ENCODE results near the gene KRT17. TPM values are rescaled to one million over a fixed set of nuclear protein-coding genes. Genes with fewer than 3 reads are reported as not detected.

The KRT17 gene
- not detected in 2 replicates for total RNA-seq (2014; rRNA removed; shearing (Covaris generic); ENCODE audit: low replicate concordance)

GRCh38 chr17:41624208-41625101, at the start of gene KRT17:
TSS of gene KRT17 (minus strand) at chr17:41624575. CDS start at chr17:41624509, 66 bp downstream.
- H3K9me3 ChIP-seq, result no peaks in the 10 kb centered on the region
- H3K27me3 ChIP-seq, result no peaks in the 10 kb centered on the region
- no peak within 1 kb of the TSS for H3K4me3 ChIP-seq
- DNase-seq, result no peak
- no peaks in the 10 kb centered on the region for H3K36me3 ChIP-seq

- H3K27me3 ChIP-seq, result no peaks in the 10 kb centered on the region
- no peaks in the 10 kb centered on the region for H3K9me3 ChIP-seq
- no peak for DNase-seq
- H3K36me3 ChIP-seq, result no peaks in the 10 kb centered on the region
- H3K4me3 ChIP-seq, result no peak overlapping the region
These were observed 47.8 kb upstream of the KRT17 start for GRCh38 chr17:41672153-41672552.

- Histone ChIP-seq H3K4me3 (no peak overlapping the region), H3K27me3 (no peaks in the 10 kb centered on the region), H3K9me3 (no peaks in the 10 kb centered on the region), H3K36me3 (no peaks in the 10 kb centered on the region)
- no peak for DNase-seq
These were observed 43.1 kb upstream of the KRT17 start for GRCh38 chr17:41667280-41668041.

GRCh38 chr17:41666708-41667279, 42.4 kb upstream of the KRT17 start:
- Histone ChIP-seq H3K36me3 (no peaks in the 10 kb centered on the region), H3K4me3 (no peak overlapping the region), H3K27me3 (no peaks in the 10 kb centered on the region), H3K9me3 (no peaks in the 10 kb centered on the region)
- DNase-seq, result peak; percentile 72

- Histone ChIP-seq H3K9me3 (no peaks in the 10 kb centered on the region), H3K27me3 (no peaks in the 10 kb centered on the region), H3K36me3 (no peaks in the 10 kb centered on the region), H3K4me3 (peak overlapping the region; percentile 47)
- no peak for DNase-seq
These were observed 41.9 kb upstream of the KRT17 start for GRCh38 chr17:41666237-41666641.

GRCh38 chr17:41665566-41666236, 41.3 kb upstream of the KRT17 start:
- Histone ChIP-seq H3K9me3 (no peaks in the 10 kb centered on the region), H3K4me3 (peak overlapping the region; percentile 47), H3K27me3 (no peaks in the 10 kb centered on the region), H3K36me3 (no peaks in the 10 kb centered on the region)
- peak; percentile 89 for DNase-seq

GRCh38 chr17:41664587-41665565, 40.5 kb upstream of the KRT17 start:
- H3K9me3 ChIP-seq, result no peaks in the 10 kb centered on the region
- H3K27me3 ChIP-seq, result no peaks in the 10 kb centered on the region
- H3K36me3 ChIP-seq, result no peaks in the 10 kb centered on the region
- no peak for DNase-seq
- H3K4me3 ChIP-seq, result peak overlapping the region; percentile 47

GRCh38 chr17:41664172-41664457, 39.7 kb upstream of the KRT17 start:
- H3K27me3 ChIP-seq, result no peaks in the 10 kb centered on the region

GRCh38 chr17:41663451-41664171, 39.2 kb upstream of the KRT17 start:
- no peaks in the 10 kb centered on the region for H3K9me3 ChIP-seq
- DNase-seq, result no peak
- H3K36me3 ChIP-seq, result no peaks in the 10 kb centered on the region
- no peaks in the 10 kb centered on the region for H3K27me3 ChIP-seq
- no peak overlapping the region for H3K4me3 ChIP-seq

More at GRCh38 chr17:41664172-41664457, 39.7 kb upstream of the KRT17 start:
- no peaks in the 10 kb centered on the region for H3K36me3 ChIP-seq
- no peak overlapping the region for H3K4me3 ChIP-seq
- no peaks in the 10 kb centered on the region for H3K9me3 ChIP-seq
- no peak for DNase-seq

- H3K4me3 ChIP-seq, result no peak overlapping the region
- H3K36me3 ChIP-seq, result no peaks in the 10 kb centered on the region
- DNase-seq, result peak; percentile 33
- no peaks in the 10 kb centered on the region for H3K9me3 ChIP-seq
- no peaks in the 10 kb centered on the region for H3K27me3 ChIP-seq
These were observed 35.9 kb upstream of the KRT17 start for GRCh38 chr17:41660221-41660711.

- Histone ChIP-seq H3K9me3 (no peaks in the 10 kb centered on the region), H3K27me3 (no peaks in the 10 kb centered on the region), H3K36me3 (no peaks in the 10 kb centered on the region), H3K4me3 (no peak overlapping the region)
- DNase-seq, result no peak
These were observed 35.2 kb upstream of the KRT17 start for GRCh38 chr17:41659427-41660212.

- Histone ChIP-seq H3K36me3 (no peaks in the 10 kb centered on the region), H3K27me3 (no peaks in the 10 kb centered on the region), H3K9me3 (no peaks in the 10 kb centered on the region), H3K4me3 (no peak overlapping the region)
- no peak for DNase-seq
These were observed 34.5 kb upstream of the KRT17 start for GRCh38 chr17:41658846-41659245.

GRCh38 chr17:41657936-41658335, 33.6 kb upstream of the KRT17 start:
- no peaks in the 10 kb centered on the region for H3K9me3 ChIP-seq
- no peak for DNase-seq

GRCh38 chr17:41657176-41657754, 32.9 kb upstream of the KRT17 start:
- Histone ChIP-seq H3K36me3 (no peaks in the 10 kb centered on the region), H3K4me3 (no peak overlapping the region), H3K9me3 (no peaks in the 10 kb centered on the region), H3K27me3 (no peaks in the 10 kb centered on the region)
- DNase-seq, result no peak

More at GRCh38 chr17:41657936-41658335, 33.6 kb upstream of the KRT17 start:
- no peaks in the 10 kb centered on the region for H3K36me3 ChIP-seq
- no peaks in the 10 kb centered on the region for H3K27me3 ChIP-seq
- no peak overlapping the region for H3K4me3 ChIP-seq

Measured in MG63 (cell line).